NCI-H2171 (cell line): ENCODE results near the gene TRIM2.
A peak's percentile ranks its signal among the peaks of the same experiment; 100 is the strongest.

Experiments
- DNase-seq: peaks from one replicate; lab custom pipeline; 2025; lab: John Stamatoyannopoulos, UW

Gene TRIM2

DNA sequence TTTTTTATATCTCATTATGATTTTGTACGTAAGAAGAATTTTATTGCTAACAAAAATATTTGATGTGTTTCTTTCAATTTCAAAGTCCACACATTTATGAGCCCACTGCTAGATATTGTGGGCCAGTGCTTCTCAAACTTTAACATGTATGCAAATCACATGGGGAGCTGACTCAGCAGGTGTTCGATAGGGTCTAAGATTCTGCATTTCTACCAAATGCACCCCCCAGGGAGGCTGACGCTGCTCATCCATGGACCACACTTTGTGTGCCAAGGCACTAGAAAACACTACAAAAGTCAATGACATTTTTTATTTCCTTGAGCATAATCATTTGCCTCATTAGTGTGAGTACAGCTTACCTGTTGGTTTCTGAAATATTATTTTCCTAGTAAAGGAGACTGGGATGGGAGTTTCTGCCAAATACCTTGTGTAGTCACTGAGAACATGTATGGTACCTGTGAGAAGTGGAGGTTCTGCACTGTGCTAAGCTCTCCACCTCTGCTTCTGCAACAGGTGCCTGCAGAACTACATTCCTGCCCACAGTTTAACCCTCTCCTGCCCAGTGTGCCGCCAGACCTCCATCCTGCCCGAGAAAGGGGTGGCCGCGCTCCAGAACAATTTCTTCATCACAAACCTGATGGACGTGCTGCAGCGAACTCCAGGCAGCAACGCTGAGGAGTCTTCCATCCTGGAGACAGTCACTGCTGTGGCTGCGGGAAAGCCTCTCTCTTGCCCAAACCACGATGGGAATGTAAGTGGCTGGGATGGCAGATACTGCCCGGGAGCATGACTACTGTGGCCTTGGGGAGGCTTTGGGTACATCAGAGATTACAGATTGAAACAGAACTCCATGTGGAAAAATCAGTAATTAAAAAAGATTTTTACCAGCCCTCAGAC lies 71.4 kb downstream of the TRIM2 start:
- no peak for DNase-seq

DNA sequence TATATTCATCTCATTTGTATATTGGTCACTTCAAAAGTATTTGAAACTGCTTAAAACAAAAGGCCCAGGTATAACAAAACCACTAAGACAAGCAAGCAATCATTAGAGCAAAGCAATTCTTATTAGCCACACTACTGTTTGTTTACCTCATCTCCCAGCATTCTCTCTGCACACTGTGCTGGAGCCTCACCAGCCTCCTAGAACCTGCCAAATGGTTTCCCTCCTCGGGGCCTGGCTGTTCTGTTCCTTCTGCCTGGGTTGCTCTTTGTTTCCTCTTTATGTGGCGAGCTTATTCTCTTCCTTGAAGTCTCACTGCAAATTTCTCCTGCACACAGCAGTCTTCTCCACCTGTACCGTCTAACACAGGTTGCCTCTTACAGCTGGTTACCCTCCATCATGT lies 72.7 kb downstream of the TRIM2 start:
- no peak for DNase-seq

DNA sequence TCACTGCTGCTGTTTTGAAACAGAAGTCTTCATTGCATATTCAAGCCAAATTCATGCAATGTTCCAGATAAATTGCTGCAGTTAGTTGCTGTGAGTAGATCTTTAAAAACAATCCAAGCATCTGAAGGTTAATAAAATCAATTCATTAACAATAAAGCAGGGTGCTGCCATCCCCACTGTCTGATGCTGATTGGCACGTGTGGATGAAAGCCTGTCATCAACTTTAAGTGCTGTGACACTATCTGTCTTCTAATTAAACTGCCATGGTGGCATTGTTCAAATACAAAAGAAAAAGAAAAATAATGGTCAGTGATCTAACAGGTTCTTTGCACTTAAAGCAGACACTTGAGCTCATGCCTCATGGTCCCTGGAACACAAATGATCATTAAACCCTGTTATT lies 77.2 kb downstream of the TRIM2 start:
- DNase-seq: no peak

DNA sequence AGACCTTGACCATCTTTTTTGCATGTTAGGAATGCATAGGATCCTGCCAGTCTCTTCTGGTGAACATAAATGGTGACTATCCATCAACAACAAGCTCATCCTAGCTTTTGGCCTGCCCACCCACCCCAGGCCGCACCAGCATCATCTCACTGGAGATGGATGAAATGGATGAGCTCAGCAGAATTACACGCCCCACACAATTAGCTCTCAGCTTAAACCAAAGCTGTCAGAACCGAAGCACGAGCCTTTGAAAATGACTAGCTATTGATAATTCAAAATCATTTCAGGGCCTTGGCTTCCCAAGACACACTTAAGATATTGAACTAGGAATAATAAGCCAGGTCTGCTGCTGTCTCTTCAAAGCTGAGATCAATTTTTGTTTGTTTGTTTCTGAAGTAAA lies 77.8 kb downstream of the TRIM2 start:
- DNase-seq: no peak

DNA sequence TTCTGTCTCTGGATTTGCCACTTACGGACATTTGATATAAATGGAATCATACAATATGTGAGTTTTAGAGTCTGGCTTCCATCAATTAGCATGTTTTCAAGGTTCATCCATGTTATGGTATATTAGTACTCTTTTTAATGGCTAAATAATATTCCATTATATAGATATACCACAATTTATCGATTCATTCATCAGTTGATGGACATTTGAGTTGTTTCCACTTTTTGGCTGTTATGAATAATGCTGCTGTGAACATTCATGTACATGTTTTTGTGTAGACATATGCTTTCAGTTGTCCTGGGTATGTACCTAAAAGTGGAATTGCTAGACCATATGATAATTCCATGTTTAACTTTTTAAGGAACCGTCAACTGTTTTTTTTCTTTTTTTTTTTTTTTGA lies 79.0 kb downstream of the TRIM2 start:
- DNase-seq: no peak

DNA sequence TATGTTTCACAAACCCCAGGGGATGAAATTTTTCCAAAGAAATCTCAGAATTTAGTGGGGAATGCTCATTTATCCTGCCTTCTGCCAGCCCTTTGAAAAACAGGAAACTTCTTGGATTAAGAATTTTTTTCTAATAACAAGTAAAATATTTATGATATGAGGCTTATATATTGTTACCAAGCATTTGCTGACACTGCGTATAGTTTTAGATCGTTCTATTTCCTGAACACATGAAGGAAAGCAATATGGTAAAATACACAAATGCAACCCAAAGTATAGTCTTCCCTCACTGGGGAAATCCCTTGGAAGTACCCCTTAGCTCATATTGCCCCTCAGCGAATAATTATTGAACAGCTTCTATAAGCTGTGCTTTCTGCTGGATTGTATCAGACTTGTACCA lies 85.9 kb downstream of the TRIM2 start:
- no peak for DNase-seq

DNA sequence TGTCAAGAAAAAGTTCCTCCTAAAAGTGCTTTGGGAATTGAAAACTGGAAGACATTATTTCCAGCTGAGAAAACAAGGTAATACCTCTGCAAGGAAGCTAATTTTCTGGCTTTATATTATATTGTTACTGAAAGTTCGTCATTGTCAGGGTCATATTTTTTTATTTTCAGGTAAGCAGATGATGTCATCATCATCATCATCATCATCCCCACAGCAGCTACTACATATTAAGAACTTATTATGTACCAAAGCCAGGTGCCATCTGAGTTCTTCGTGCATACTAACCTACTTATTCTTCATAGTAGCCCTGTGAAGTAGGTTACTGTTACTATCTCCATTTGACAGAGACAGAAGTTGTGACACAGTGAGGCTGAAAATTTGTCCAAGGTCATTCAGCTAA lies 87.3 kb downstream of the TRIM2 start:
- DNase-seq: no peak

DNA sequence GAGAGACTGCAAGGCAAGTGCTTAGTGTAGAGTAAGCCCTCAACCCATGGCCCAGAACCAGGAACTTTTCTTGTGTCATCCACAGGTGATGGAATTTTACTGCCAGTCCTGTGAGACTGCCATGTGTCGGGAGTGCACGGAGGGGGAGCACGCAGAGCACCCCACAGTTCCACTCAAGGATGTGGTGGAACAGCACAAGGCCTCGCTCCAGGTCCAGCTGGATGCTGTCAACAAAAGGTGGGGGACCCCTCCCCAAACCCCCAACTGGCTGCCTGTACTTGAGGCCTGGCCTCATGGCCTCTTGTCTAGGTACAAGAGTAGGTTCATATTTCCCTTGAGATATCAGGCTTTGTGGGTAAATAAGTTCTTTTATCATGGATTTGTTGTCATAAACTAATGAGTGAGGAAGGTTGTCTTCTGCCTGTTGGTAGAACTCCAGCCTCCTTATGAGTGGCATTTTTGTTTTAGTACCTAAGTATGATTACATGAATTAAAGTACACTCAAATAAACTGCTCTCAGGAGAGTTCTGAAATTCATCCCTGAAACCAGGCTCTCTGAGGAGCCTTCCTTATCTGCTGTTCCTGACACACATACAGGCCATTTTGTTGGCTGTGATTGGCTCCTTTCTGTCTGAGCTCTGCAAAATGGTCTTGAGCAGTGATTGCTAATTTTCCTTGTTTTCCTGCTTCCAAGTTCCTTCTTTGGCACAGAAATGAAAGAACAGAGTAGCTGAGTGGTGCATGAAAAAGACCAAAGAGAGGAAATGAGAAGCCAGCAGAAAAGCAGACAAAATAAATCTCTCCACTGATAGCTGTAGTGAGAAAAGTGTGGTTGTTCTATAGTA lies 88.9 kb downstream of the TRIM2 start:
- no peak for DNase-seq

DNA sequence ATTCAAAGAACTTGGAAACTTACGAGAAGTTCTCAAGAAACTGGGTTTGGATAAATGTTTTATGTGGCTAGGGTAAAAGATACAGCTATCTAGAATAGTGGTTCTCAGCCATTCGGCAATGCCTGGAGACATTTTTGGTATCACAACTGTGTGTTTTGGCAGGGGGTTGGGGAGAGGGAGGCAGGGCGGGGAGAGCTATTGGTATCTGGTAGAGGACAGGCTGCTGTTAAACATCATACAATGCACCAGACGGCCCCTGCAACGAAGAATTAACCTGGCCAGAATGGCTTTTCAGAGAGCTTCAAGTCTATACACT lies 89.5 kb downstream of the TRIM2 start:
- no peak for DNase-seq

DNA sequence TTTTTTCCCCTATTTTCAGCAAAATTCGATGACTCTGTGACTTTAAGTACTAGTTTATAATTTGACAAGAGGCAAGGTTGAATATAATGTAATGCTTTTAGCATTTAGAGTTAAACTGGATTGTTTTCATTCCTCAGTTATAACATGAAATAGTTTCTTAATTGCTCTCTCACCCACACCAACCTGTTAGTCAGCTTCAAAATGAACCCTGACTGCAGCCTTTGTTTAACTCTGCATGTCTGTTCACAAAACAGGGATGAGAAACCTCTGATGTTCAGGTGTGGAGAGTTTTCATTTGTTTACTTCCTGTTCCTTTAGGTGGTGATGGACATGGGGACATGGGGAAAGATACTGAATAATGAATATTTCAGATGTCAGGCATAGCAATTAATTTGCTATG lies 90.4 kb downstream of the TRIM2 start:
- DNase-seq: no peak

DNA sequence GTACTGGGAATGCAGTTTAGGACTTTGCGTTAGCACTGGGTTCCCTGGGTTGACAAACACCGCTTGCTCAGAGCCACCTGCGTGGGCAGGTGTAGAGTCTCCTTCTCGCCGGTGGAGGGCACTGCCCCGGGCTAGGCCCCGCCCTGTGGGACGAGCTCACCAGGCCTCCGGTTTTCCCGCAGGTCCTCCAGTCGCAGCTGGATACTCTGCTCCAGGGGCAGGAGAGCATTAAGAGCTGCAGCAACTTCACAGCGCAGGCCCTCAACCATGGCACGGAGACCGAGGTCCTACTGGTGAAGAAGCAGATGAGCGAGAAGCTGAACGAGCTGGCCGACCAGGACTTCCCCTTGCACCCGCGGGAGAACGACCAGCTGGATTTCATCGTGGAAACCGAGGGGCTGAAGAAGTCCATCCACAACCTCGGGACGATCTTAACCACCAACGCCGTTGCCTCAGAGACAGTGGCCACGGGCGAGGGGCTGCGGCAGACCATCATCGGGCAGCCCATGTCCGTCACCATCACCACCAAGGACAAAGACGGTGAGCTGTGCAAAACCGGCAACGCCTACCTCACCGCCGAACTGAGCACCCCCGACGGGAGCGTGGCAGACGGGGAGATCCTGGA lies 91.0 kb downstream of the TRIM2 start:
- DNase-seq: no peak

DNA sequence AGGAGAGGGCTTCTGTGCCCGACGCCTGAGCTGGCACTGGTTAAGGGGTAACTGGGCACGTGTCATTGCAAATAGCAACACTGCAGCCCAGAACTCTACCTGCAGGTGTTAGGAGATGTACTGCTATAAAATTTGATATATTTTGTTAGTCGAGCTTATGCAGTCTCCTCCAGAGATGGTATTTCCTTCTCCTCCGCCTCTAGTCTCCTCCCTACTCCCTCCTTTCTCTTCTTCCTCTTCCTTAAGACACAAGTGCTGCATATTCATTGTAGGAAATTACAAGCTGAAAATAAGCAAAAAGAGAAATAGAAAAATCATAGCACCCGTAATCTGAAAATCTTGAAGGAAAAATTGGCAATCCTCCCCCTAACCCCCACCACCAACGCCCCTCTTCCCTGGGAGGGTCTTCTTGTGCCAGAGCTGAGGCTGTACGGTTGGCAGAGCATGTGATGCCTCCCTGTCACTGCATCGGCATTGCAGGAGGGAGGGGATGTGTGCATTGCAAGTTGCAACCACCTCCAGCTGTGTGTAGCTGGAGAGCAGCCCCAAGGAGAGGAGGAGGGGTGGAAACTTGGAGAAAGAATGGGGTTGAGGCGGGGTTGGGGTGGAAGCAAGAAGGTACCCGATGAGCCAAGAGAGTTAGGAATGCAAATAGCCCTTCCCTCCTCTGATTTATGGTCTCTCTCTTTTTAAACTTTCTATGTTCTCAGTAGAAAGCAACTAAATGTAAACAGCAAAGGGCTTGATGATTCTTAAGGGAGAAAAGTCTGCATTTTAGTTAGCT lies 92.0 kb downstream of the TRIM2 start:
- DNase-seq: no peak

DNA sequence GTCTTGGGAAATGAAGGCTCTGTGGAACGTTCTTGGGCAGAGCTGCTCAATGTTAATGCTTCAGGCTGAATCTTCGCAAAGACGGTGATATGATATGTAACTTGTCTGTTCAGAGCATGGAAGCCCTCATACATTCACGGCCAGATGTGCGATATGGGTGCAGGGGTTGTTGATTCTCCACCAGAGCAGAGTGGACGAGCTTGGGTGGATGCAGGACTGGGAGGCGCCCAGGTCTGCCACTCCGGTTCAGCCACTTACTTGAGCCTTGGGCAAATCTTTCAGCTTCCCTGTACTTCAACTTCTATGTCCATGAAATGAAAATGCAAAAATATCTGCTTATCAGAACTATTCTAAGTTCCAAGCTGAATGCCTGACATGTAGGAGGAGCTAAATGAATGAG lies 92.9 kb downstream of the TRIM2 start:
- DNase-seq: no peak

DNA sequence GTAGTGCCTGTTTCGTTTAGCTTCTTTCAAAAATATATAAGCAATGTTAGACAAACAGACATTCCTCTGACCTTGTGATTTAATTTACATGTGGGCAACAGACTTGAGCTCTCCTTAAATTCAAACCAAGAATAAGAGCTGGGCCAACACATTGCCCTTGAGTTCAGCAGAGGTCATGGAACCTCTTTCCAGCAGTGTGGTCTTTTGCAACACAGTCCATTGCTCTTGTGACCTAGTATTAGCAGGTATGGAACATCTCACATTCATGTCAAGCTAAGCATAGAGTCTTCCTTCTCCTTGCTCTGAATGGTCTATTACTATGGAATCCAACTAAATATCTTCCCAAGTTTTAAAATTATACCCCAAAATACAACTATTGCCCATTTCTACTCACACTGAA lies 106.5 kb downstream of the TRIM2 start:
- no peak for DNase-seq

DNA sequence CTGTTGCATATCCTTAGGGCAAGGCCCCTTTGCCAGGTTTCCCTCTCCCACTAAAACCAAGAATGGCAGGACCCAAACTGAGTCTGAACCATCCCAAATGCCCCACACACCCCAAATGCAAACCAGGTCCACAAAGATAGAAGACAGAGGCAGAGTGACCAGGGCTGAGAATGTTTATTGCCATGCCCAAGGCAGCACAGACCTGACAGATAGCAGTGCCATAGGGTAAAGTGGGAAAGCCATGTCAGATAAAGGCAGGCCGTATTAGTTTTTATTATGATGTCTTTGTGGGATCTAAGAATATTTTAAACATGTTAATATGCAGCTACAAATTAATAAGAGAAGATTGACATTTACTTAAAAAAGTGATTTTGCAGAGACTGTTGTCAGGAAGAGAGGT lies 110.7 kb downstream of the TRIM2 start:
- DNase-seq: no peak

DNA sequence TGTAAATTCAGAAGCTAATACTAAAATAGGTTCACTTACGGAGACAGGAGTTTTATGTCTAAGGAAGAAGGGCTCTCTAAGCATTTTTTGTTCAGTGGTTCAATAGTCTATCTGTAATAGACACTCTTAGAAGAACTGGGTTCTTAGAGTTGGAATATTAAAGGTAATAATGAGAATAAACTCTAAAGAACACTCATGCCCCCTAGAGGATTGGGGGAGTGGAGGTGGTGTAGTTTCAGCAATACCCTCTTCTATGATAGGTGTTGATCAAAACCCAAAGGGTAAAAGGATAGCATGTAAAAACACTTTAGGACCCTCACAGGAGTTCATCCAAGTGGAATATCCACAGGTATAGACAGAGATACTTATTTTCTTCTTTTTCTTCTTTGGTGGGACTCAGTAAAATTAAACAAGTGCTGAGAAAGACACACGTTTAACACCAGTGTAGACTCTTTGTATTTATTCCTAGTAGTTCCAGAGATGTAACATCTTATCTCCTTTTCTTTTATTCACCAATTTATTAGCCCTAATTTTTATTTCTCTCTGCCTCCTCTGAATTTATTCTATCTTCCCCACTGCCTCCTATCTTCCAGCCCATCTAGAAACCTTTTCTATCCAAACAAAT lies 114.6 kb downstream of the TRIM2 start:
- DNase-seq: peak; percentile 12

DNA sequence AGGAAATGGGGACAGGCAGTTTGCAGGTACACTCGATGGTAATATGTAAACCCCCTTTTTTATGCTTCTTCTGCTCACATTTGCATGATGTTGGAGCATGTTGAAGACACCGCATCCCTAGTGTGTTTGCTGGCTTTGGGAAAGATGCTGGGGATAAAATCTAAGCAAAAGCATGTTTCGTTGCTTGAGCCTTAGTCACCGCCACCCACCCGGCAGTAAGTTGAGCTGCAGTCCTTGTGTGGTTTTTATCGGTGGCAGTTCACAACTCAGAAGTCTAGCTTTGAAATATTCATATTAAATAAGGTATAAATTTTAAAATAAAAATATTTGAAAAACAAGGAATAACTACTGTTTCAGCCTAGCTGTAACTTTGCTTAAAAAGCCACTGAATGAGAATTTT lies 118.5 kb downstream of the TRIM2 start:
- no peak for DNase-seq

DNA sequence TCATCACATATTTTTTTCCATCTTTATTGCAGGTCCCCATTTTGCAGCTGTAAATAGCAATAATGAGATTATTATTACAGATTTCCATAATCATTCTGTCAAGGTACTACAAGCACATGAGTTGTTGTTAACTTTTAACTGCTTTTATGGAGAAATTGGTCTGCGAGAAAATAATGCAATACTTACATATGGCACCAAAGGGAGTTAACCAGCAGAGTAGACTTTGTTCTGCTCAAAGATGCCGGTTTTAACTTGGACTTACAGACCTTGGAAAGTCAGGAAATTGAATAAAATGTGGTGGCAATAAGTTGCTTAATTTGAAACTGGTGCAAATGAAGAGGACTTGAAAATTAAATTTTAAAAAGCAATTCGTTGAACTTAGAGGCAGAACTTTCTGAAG lies 119.8 kb downstream of the TRIM2 start:
- no peak for DNase-seq

DNA sequence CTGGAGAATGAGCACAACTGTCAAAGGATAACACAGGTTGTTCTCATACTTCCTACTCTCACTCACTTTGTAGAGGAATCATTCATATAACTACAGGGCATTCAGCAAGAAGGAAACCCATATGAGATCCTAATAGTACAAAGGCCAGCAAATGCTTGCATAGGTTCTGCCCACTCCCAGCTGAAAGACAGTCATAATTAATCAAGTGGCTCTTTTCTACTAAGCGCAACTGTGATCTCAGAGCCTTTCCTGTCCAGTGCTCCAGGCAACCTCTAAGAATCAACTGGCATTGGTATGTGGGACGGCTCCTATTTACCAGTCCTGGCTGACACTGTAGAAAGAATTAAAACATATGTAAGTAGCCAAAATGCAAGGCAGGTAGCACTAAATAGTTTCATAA lies 121.3 kb downstream of the TRIM2 start:
- DNase-seq: no peak

DNA sequence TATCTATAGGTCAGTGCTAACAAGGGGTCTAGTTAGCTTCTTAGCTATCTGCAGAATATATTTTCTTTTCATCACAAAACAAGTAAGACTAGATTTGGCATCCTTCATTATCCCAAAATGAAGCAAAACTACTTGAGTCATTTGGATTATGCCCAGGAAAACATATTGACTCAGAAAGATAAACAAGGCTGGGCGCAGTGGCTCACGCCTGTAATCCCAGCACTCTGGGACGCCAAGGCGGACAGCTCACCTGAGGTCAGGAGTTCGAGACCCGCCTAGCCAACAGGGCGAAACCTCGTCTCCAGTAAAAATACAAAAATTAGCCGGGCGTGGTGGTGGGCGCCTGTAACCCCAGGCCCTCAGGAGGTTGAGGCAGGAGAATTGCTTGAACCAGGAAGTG lies 122.3 kb downstream of the TRIM2 start:
- no peak for DNase-seq

DNA sequence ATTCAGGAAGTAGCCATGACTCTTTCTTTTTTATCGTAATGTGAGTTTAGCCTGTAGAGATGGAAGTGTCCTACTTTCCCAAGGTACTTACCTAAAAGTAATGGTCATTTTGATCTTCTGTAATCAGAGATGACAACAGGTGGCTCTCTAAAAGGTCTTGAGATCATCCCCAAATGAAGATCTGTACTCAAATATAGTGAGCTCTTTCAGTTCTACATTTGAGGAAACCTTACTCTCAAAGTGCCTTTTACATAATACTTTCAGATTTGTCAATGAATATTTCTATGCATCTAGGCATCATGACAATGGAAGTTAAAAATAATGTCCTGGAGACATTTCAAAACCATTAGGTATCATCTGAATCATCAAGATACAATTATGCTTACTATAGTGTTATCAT lies 123.0 kb downstream of the TRIM2 start:
- DNase-seq: no peak

DNA sequence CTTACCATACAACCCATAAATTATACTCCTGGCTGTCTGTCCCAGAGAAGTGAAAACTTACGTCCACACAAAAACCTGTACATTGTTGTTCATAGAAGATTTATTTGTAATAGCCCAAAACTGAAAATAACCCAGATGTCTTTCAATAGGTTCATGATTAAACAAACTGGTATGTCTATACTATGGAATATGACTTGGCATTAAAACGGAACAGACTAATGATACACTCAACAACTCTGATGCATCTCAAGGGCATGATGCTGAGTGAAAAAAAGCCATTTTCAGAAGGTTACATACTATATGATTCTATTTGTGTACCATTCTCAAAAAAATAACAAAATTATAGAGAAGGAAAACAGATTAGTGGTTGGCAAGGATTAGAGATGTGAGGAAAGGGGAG lies 128.7 kb downstream of the TRIM2 start:
- DNase-seq: no peak
